ENCODE measurements around the gene AMDHD2. TPM values are rescaled to one million over a fixed set of nuclear protein-coding genes. Genes with fewer than 3 reads are reported as not detected.

The AMDHD2 gene
- total and polyA plus RNA-seq, 4 donors = 7.5 to 25.3 (median 15.7) TPM

- TF ChIP-seq NR2F2 (IDR thresholded peaks at IDR 0.05) (no peak), EGR1 (IDR thresholded peaks at IDR 0.05; ENCODE audit: low read depth in 2 of 2) (no peak), SP1 (IDR thresholded peaks at IDR 0.05) (no peak), FOXA2 (IDR thresholded peaks at IDR 0.05) (no peak), FOXA1 (IDR thresholded peaks at IDR 0.05) (no peak), JUND (IDR thresholded peaks at IDR 0.05) (no peak), RXRA (IDR thresholded peaks at IDR 0.05) (no peak), HNF4G (IDR thresholded peaks at IDR 0.05) (no peak), RAD21 (IDR thresholded peaks at IDR 0.05) (no peak), ZBTB33 (IDR thresholded peaks at IDR 0.05) (no peak), CTCF (IDR thresholded peaks at IDR 0.05; ENCODE audit: low read depth, low read length, missing input control) (no peak), GABPA (IDR thresholded peaks at IDR 0.05 in 1 of 2, conservative IDR thresholded peaks at IDR 0.05 in 1 of 2) (no peak), TAF1 (conservative IDR thresholded peaks at IDR 0.05) (no peak), YY1 (IDR thresholded peaks at IDR 0.05) (no peak), HNF4A (conservative IDR thresholded peaks at IDR 0.05) (no peak)
- TF ChIP-seq, protein P1, sequence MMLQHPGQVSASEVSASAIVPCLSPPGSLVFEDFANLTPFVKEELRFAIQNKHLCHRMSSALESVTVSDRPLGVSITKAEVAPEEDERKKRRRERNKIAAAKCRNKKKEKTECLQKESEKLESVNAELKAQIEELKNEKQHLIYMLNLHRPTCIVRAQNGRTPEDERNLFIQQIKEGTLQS (IDR thresholded peaks at IDR 0.05) = no peak
- TF ChIP-seq, protein P2, sequence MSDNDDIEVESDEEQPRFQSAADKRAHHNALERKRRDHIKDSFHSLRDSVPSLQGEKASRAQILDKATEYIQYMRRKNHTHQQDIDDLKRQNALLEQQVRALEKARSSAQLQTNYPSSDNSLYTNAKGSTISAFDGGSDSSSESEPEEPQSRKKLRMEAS (IDR thresholded peaks at IDR 0.05) = no peak
- TF ChIP-seq, protein P3, sequence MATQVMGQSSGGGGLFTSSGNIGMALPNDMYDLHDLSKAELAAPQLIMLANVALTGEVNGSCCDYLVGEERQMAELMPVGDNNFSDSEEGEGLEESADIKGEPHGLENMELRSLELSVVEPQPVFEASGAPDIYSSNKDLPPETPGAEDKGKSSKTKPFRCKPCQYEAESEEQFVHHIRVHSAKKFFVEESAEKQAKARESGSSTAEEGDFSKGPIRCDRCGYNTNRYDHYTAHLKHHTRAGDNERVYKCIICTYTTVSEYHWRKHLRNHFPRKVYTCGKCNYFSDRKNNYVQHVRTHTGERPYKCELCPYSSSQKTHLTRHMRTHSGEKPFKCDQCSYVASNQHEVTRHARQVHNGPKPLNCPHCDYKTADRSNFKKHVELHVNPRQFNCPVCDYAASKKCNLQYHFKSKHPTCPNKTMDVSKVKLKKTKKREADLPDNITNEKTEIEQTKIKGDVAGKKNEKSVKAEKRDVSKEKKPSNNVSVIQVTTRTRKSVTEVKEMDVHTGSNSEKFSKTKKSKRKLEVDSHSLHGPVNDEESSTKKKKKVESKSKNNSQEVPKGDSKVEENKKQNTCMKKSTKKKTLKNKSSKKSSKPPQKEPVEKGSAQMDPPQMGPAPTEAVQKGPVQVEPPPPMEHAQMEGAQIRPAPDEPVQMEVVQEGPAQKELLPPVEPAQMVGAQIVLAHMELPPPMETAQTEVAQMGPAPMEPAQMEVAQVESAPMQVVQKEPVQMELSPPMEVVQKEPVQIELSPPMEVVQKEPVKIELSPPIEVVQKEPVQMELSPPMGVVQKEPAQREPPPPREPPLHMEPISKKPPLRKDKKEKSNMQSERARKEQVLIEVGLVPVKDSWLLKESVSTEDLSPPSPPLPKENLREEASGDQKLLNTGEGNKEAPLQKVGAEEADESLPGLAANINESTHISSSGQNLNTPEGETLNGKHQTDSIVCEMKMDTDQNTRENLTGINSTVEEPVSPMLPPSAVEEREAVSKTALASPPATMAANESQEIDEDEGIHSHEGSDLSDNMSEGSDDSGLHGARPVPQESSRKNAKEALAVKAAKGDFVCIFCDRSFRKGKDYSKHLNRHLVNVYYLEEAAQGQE (IDR thresholded peaks at IDR 0.05) = no peak
- H3K27ac ChIP-seq (ENCODE audit: low read depth in 1 of 2, low read length in 2 of 2) = no peak overlapping the region
- H3K9ac ChIP-seq (ENCODE audit: low read depth in 1 of 2, low read length in 2 of 2) = no peak overlapping the region
- H3K4me3 ChIP-seq (ENCODE audit: low read depth in 1 of 3, low read length in 3 of 3) = no peak overlapping the region
- DNase-seq (ENCODE audit: low spot score) = no peak
- H3K27me3 ChIP-seq (ENCODE audit: control insufficient read depth in 4 of 4, insufficient read depth in 4 of 4, low read length in 3 of 4) = no peaks in the 10 kb centered on the region
- peaks cover 18 to 55% (median 37%) of the 10 kb centered on the region in 4 donors for H3K4me1 ChIP-seq (ENCODE audit: control insufficient read depth in 4 of 4, insufficient read depth in 4 of 4, low read length in 3 of 4)
- 65% methylated on average over 15 of the region's 15 CpGs for WGBS
- H3K36me3 ChIP-seq (ENCODE audit: control insufficient read depth in 4 of 4, insufficient read depth in 3 of 4, low read depth in 1 of 4, low read length in 3 of 4) = peaks cover 0 to 9% (median under 1%) of the 10 kb centered on the region in 4 donors
- H3K9me3 ChIP-seq (ENCODE audit: control insufficient read depth in 4 of 4, low read length in 3 of 4) = no peaks in the 10 kb centered on the region
Measured at GRCh38 chr16:2498531-2499253, 21.5 kb upstream of the AMDHD2 start.

Measured in liver (tissue), 9 donors.